Thyroid gland (tissue), 4 donors: ENCODE results near the gene KCNG2.

Source experiments
- POLR2A ChIP-seq, 2 donors: fragments of 450-650 bp; IDR thresholded peaks; one replicate each; pipeline ENCODE4 v1.6.1; 2017; ENCODE audit warnings: antibody characterized with exemption in 2 of 2, mild to moderate bottlenecking in 2 of 2, moderate library complexity in 1 of 2
- TF ChIP-seq, protein P1 (sequence below), 6 experiments: fragments of 200-600 bp in 3 of 6; fragments of 450-650 bp in 3 of 6; sonication (generic) in 3 of 6; IDR thresholded peaks; one replicate each; pipeline ENCODE4 v1.5.1; 2016 to 2019; ENCODE audit warnings: antibody characterized with exemption in 6 of 6, mild to moderate bottlenecking in 2 of 6, inconsistent platforms in 1 of 6, moderate library complexity in 1 of 6

DNA sequence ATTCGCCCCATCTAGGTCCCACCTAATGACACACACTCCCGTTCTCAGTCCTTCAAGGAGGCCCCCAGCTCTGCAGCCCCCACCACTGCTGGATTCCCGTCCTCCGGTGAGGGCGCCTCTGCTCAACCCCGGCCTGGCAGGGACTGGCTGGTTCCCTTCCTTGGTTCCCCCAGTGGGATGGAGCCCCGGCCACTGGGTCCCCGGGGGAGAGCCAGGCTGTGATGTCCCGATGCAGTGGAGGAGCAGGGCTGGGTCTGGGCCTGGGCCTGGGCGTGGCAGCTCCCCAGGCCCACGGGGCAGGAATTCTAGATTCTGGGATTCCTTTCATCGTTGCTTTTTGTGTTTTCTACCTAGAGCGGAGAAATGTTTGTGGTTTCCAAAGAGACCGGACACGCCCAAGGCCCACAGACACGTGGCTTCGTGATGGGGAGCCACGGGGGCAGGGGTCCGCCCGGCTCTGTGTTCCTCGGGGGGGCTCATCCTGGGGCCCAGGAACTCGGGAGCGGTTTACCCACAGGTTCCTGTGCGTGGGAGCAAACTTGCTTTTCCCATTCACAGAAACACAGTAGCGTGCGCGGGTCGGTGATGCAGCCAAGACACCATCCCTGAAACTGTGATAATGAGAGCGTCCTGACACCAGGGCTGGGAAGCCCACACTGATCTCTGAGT is 86.7 kb downstream of the KCNG2 start:
- TF ChIP-seq, protein P1, sequence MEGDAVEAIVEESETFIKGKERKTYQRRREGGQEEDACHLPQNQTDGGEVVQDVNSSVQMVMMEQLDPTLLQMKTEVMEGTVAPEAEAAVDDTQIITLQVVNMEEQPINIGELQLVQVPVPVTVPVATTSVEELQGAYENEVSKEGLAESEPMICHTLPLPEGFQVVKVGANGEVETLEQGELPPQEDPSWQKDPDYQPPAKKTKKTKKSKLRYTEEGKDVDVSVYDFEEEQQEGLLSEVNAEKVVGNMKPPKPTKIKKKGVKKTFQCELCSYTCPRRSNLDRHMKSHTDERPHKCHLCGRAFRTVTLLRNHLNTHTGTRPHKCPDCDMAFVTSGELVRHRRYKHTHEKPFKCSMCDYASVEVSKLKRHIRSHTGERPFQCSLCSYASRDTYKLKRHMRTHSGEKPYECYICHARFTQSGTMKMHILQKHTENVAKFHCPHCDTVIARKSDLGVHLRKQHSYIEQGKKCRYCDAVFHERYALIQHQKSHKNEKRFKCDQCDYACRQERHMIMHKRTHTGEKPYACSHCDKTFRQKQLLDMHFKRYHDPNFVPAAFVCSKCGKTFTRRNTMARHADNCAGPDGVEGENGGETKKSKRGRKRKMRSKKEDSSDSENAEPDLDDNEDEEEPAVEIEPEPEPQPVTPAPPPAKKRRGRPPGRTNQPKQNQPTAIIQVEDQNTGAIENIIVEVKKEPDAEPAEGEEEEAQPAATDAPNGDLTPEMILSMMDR (IDR thresholded peaks at IDR 0.05) = no peak
- TF ChIP-seq POLR2A (IDR thresholded peaks at IDR 0.05) = no peak
